ENCODE results near the gene PTMS.

DNA sequence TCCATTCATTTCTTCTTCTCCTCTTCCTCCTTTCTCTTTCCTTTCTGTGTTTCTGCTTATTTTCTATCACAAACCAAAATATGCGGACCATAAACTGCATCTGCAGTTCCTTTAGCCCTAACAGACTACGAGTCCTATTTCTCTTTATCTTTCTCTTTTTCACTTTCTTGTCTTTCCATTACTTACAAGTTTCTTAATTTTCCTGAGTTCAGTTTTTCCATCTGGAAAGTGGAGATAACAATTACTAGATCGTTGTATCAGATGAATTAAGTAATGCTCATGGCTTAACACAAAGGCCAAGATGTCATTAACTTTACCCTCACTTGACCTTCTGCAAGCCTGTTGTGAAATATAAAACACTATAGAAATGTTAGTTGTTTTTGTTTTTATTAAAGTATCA is 43.3 kb upstream of the PTMS start:
- TF ChIP-seq CTCF (IDR thresholded peaks at IDR 0.05): no peak
- TF ChIP-seq POLR2A (IDR thresholded peaks at IDR 0.05): no peak
